ENCODE results near the gene MRPS15.

DNA sequence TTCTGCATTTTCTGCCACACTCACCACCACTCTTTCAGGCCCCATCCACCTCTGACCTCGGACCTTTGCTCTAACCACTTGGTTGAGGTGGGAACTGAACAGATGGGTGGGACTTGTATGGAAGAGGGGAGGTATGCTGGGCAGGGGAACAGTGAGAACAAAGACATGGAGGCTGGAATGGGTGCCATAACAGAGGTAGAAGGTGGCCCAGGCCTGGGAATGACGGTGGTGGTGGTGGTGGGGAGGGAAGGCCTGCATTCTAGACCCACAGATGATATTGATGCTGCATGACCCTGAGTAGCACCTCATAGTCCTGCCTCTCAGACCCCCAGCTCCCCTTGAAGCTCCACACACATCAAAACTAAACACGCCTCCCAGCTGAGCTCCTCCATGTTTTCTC is 23.7 kb upstream of the MRPS15 start:
- TF ChIP-seq, protein P1, sequence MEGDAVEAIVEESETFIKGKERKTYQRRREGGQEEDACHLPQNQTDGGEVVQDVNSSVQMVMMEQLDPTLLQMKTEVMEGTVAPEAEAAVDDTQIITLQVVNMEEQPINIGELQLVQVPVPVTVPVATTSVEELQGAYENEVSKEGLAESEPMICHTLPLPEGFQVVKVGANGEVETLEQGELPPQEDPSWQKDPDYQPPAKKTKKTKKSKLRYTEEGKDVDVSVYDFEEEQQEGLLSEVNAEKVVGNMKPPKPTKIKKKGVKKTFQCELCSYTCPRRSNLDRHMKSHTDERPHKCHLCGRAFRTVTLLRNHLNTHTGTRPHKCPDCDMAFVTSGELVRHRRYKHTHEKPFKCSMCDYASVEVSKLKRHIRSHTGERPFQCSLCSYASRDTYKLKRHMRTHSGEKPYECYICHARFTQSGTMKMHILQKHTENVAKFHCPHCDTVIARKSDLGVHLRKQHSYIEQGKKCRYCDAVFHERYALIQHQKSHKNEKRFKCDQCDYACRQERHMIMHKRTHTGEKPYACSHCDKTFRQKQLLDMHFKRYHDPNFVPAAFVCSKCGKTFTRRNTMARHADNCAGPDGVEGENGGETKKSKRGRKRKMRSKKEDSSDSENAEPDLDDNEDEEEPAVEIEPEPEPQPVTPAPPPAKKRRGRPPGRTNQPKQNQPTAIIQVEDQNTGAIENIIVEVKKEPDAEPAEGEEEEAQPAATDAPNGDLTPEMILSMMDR (IDR thresholded peaks at IDR 0.05; ENCODE audit: borderline replicate concordance, extremely low read depth, low read length, poor library complexity, severe bottlenecking), result no peak
- no peak for TF ChIP-seq EZH2 (IDR thresholded peaks at IDR 0.05; ENCODE audit: borderline replicate concordance, low read depth, low read length, severe bottlenecking)

All from DND-41 (cell line).